ENCODE results near the gene SNX6.
"Not testable (repeated sequence)": the region's sequence is repeated elsewhere in the genome, so short reads cannot be mapped to it uniquely, and the experiment has no call there.

Gene SNX6

GRCh38 chr14:34537677-34538009 lies 92.3 kb downstream of the SNX6 start:
- H3K9me2 ChIP-seq (replicated peaks; ENCODE audit: low read depth, low read length) = no peaks in the 10 kb centered on the region
- H3K9me3 ChIP-seq (ENCODE audit: insufficient read depth, low read depth, low read length) = no peaks in the 10 kb centered on the region
- H3K9ac ChIP-seq (ENCODE audit: low read depth, low read length, poor library complexity, severe bottlenecking) = peak overlapping the region; percentile 46
- peaks cover 18% of the 10 kb centered on the region for H3K4me1 ChIP-seq (ENCODE audit: insufficient read depth, low read length, poor library complexity, severe bottlenecking)
- H2AFZ ChIP-seq (ENCODE audit: low read length) = no peak overlapping the region
- TF ChIP-seq CTCF (conservative IDR thresholded peaks at IDR 0.05; ENCODE audit: low read length) (no peak), EZH2phosphoT487 (IDR thresholded peaks at IDR 0.05; ENCODE audit: borderline replicate concordance) (no peak)
- H3K79me2 ChIP-seq (ENCODE audit: insufficient read depth, low read length) = peaks cover 30% of the 10 kb centered on the region
- peak overlapping the region; percentile 97 for H3K4me3 ChIP-seq (ENCODE audit: low read length, poor library complexity, severe bottlenecking)
- no peaks in the 10 kb centered on the region for H3F3A ChIP-seq (ENCODE audit: low read depth)
- H3K27me3 ChIP-seq (ENCODE audit: insufficient read depth, low read length, poor library complexity, severe bottlenecking) = no peaks in the 10 kb centered on the region
- H4K20me1 ChIP-seq (ENCODE audit: insufficient read depth, low read length, poor library complexity, severe bottlenecking) = peaks cover 24% of the 10 kb centered on the region
- peaks cover 9% of the 10 kb centered on the region; the same call in 1 of the 2 replicates for H3K36me3 ChIP-seq (ENCODE audit: insufficient read depth, low read length)
- H3K4me2 ChIP-seq (ENCODE audit: low read depth, low read length, poor library complexity, severe bottlenecking) = peak overlapping the region; percentile 89

GRCh38 chr14:34536951-34537676 lies 92.8 kb downstream of the SNX6 start:
- H3K4me3 ChIP-seq (ENCODE audit: low read length, poor library complexity, severe bottlenecking) = peak overlapping the region; percentile 97
- peak overlapping the region; percentile 46 for H3K9ac ChIP-seq (ENCODE audit: low read depth, low read length, poor library complexity, severe bottlenecking)
- peaks cover 24% of the 10 kb centered on the region for H4K20me1 ChIP-seq (ENCODE audit: insufficient read depth, low read length, poor library complexity, severe bottlenecking)

GRCh38 chr14:34527591-34527990 lies 102.4 kb downstream of the SNX6 start:
- H3K4me2 ChIP-seq (ENCODE audit: low read depth, low read length, poor library complexity, severe bottlenecking) = no peak overlapping the region
- no peaks in the 10 kb centered on the region for H3K79me2 ChIP-seq (ENCODE audit: insufficient read depth, low read length)
- no peaks in the 10 kb centered on the region for H3F3A ChIP-seq (ENCODE audit: low read depth)
- no peak for TF ChIP-seq CTCF (conservative IDR thresholded peaks at IDR 0.05; ENCODE audit: low read length)
- TF ChIP-seq EZH2phosphoT487 (IDR thresholded peaks at IDR 0.05; ENCODE audit: borderline replicate concordance) = no peak
- H4K20me1 ChIP-seq (ENCODE audit: insufficient read depth, low read length, poor library complexity, severe bottlenecking) = no peaks in the 10 kb centered on the region
- no peak overlapping the region for H3K4me3 ChIP-seq (ENCODE audit: low read length, poor library complexity, severe bottlenecking)
- no peaks in the 10 kb centered on the region for H3K9me2 ChIP-seq (replicated peaks; ENCODE audit: low read depth, low read length)
- peaks cover 52% of the 10 kb centered on the region; the same call in 1 of the 2 replicates for H3K36me3 ChIP-seq (ENCODE audit: insufficient read depth, low read length)
- H3K27me3 ChIP-seq (ENCODE audit: insufficient read depth, low read length, poor library complexity, severe bottlenecking) = no peaks in the 10 kb centered on the region
- H3K9ac ChIP-seq (ENCODE audit: low read depth, low read length, poor library complexity, severe bottlenecking) = no peak overlapping the region
- H2AFZ ChIP-seq (ENCODE audit: low read length) = no peak overlapping the region
- no peaks in the 10 kb centered on the region for H3K4me1 ChIP-seq (ENCODE audit: insufficient read depth, low read length, poor library complexity, severe bottlenecking)
- H3K9me3 ChIP-seq (ENCODE audit: insufficient read depth, low read depth, low read length) = no peaks in the 10 kb centered on the region

More at GRCh38 chr14:34536951-34537676, 92.8 kb downstream of the SNX6 start:
- Histone ChIP-seq H3K9me3 (ENCODE audit: insufficient read depth, low read depth, low read length) (no peaks in the 10 kb centered on the region), H3F3A (ENCODE audit: low read depth) (no peaks in the 10 kb centered on the region), H2AFZ (ENCODE audit: low read length) (no peak overlapping the region), H3K36me3 (ENCODE audit: insufficient read depth, low read length) (peaks cover 9% of the 10 kb centered on the region; the same call in 1 of the 2 replicates), H3K27me3 (ENCODE audit: insufficient read depth, low read length, poor library complexity, severe bottlenecking) (no peaks in the 10 kb centered on the region), H3K79me2 (ENCODE audit: insufficient read depth, low read length) (peaks cover 30% of the 10 kb centered on the region), H3K9me2 (replicated peaks; ENCODE audit: low read depth, low read length) (no peaks in the 10 kb centered on the region), H3K4me1 (ENCODE audit: insufficient read depth, low read length, poor library complexity, severe bottlenecking) (peaks cover 18% of the 10 kb centered on the region), H3K4me2 (ENCODE audit: low read depth, low read length, poor library complexity, severe bottlenecking) (peak overlapping the region; percentile 89)
- TF ChIP-seq EZH2phosphoT487 (IDR thresholded peaks at IDR 0.05; ENCODE audit: borderline replicate concordance) (no peak), CTCF (conservative IDR thresholded peaks at IDR 0.05; ENCODE audit: low read length) (no peak)

- not testable (repeated sequence) for H3K9me2 ChIP-seq (replicated peaks; ENCODE audit: low read depth, low read length); H3K4me1 ChIP-seq (ENCODE audit: insufficient read depth, low read length, poor library complexity, severe bottlenecking); H3F3A ChIP-seq (ENCODE audit: low read depth); H3K9ac ChIP-seq (ENCODE audit: low read depth, low read length, poor library complexity, severe bottlenecking); H3K79me2 ChIP-seq (ENCODE audit: insufficient read depth, low read length); H3K27me3 ChIP-seq (ENCODE audit: insufficient read depth, low read length, poor library complexity, severe bottlenecking); H3K4me3 ChIP-seq (ENCODE audit: low read length, poor library complexity, severe bottlenecking); H3K4me2 ChIP-seq (ENCODE audit: low read depth, low read length, poor library complexity, severe bottlenecking); H3K9me3 ChIP-seq (ENCODE audit: insufficient read depth, low read depth, low read length); H4K20me1 ChIP-seq (ENCODE audit: insufficient read depth, low read length, poor library complexity, severe bottlenecking); H2AFZ ChIP-seq (ENCODE audit: low read length)
- peaks cover 61% of the 10 kb centered on the region; the same call in 1 of the 2 replicates for H3K36me3 ChIP-seq (ENCODE audit: insufficient read depth, low read length)
Measured at GRCh38 chr14:34524216-34524615, 105.7 kb downstream of the SNX6 start.
